NCI-H2227 treated with DMSO at 0.1 percent for 48 hours (cell line): ENCODE data around the gene MFNG.

Source experiments
- DNase-seq: peaks from one replicate; lab custom pipeline; 2025; lab: John Stamatoyannopoulos, UW

Gene MFNG

GRCh38 chr22:37425369-37425768, 60.8 kb downstream of the MFNG start:
- DNase-seq, result no peak

- no peak for DNase-seq
Measured at GRCh38 chr22:37423283-37423682, 62.9 kb downstream of the MFNG start.

- DNase-seq, result no peak
Measured at GRCh38 chr22:37421468-37421877, 64.7 kb downstream of the MFNG start.

DNA sequence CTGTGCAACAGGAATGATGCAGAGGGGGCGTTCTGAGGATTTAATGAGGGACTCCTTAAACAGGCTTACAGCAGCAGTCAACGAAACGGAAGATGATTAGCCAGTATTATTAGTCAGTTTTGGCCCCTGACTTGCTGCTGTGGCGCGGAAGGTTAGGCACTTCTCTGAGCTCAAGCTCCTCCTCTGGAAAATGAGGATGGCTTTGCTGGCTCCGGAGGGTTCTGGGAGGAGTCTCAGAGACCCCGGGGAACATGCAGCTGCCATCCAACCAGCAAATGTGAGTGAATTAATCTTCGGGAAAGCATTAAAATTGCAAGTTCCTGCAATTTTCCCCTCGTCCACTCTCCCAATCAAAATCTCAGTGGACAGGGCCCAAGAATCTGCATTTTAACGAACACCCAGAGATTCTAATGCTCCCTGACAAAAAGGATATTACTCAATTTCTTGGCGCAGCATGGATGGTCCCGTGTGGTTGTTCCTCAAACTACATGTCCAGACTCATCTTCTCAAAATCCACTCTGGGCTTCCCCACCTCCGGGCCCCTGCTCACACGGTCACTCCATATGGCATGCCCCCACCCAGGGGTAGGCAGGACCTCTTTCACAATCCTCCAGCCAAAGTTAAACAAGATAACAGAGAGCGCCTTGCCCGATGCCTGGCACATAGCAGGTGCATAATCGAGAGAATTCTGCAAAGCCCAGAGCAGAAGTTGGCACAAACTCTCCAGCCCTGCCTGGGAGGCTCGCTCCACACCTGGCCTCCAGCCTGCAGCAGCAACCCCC, 65.3 kb downstream of the MFNG start:
- DNase-seq, result no peak

- DNase-seq, result no peak
Measured at GRCh38 chr22:37419969-37420685, 66.1 kb downstream of the MFNG start.

DNA sequence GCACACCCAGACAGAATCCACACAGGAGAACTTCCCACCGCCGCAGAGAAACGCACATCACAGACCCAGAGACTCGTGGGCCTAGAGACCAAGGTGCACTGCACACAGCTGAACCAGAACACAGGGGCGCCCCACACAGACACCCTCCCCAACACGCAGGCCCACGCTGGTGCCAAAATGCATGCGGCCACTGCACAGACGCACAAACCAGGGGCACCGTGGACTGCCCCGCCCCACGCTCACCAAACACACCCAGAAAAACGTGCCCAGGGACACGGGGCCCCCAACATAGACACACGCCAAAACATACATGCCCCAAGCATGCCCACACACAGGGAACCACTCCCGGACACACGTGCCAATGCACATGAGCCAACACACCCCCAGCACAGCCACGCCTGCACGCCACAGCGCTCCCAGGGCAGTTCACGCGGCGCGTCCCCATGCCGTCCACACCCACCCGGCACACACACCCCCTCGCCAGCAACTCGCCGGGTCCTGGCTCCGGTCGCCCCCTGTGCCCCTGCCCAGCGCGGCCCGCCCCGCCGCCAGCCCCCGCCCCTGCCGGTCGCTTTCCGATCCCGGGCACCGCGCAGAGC, 66.7 kb downstream of the MFNG start:
- no peak for DNase-seq
